BLaER1 treated with 17β-estradiol and CSF1 and Interleukin-3, amounts not matched to agents 10 nM and 100 nM (cell line): ENCODE results near the gene RFPL1.
"Not testable (repeated sequence)": the region's sequence is repeated elsewhere in the genome, so short reads cannot be mapped to it uniquely, and the experiment has no call there.

ENCODE experiments used
- H3K27ac ChIP-seq, 11 experiments: shearing (Covaris generic); formaldehyde crosslinking; 2 replicates each; pipeline ENCODE4 v1.8.1; 2022
- H3K27me3 ChIP-seq, 11 experiments: shearing (Covaris generic); formaldehyde crosslinking; 2 replicates each; pipeline ENCODE4 v1.8.1; 2022
- H3K36me3 ChIP-seq, 11 experiments: shearing (Covaris generic); formaldehyde crosslinking; 2 replicates each; pipeline ENCODE4 v1.8.1; 2022
- H3K4me1 ChIP-seq, 10 experiments: shearing (Covaris generic); formaldehyde crosslinking; 2 replicates each; pipeline ENCODE4 v1.8.1; 2022
- H3K4me2 ChIP-seq, 11 experiments: shearing (Covaris generic); formaldehyde crosslinking; 2 replicates each; pipeline ENCODE4 v1.8.1; 2022
- H3K4me3 ChIP-seq, 10 experiments: shearing (Covaris generic); formaldehyde crosslinking; 2 replicates each; pipeline ENCODE4 v1.8.1; 2022
- H3K9ac ChIP-seq, 11 experiments: shearing (Covaris generic); formaldehyde crosslinking; 2 replicates each; pipeline ENCODE4 v1.8.1; 2022
- H3K9me3 ChIP-seq, 11 experiments: shearing (Covaris generic); formaldehyde crosslinking; replicated peaks in 1 of 11; 2 replicates each; pipeline ENCODE4 v1.8.1; 2022
- H4K20me1 ChIP-seq, 11 experiments: shearing (Covaris generic); formaldehyde crosslinking; 2 replicates each; pipeline ENCODE4 v1.8.1; 2022
- Cebpa-rat ChIP-seq, 11 experiments: shearing (Covaris generic); IDR thresholded peaks; 2 replicates each; pipeline ENCODE4 v1.8.1; 2022

Gene RFPL1

GRCh38 chr22:29487426-29487986 lies 49.1 kb downstream of the RFPL1 start:
- no peak overlapping the region for H3K9ac ChIP-seq
- no peak overlapping the region for H3K4me3 ChIP-seq
- H3K27me3 ChIP-seq = no peaks in the 10 kb centered on the region
- H3K9me3 ChIP-seq = no peaks in the 10 kb centered on the region
- TF ChIP-seq Cebpa-rat (IDR thresholded peaks at IDR 0.05) = no peak
- H3K36me3 ChIP-seq = no peaks in the 10 kb centered on the region
- peak overlapping the region in 2 of 11 experiments; percentile 7 to 46; a peak in 1 of 22 replicates for H3K4me2 ChIP-seq
- no peak overlapping the region for H3K27ac ChIP-seq
- H4K20me1 ChIP-seq = peaks cover 0 to under 1% (median 0%) of the 10 kb centered on the region in 11 experiments; a peak in 1 of 22 replicates
- peaks cover 19 to 44% (median 35%) of the 10 kb centered on the region in 10 experiments for H3K4me1 ChIP-seq

- H3K9me3 ChIP-seq, H3K27me3 ChIP-seq, H3K36me3 ChIP-seq, H3K4me3 ChIP-seq, H4K20me1 ChIP-seq: not testable (repeated sequence)
- H3K27ac ChIP-seq = peak overlapping the region in 7 of 11 experiments; percentile 21 to 78 (median 60); a peak in 12 of 22 replicates
- H3K4me1 ChIP-seq = peaks cover 19 to 44% (median 33%) of the 10 kb centered on the region in 10 experiments
- H3K4me2 ChIP-seq = peak overlapping the region; percentile 54 to 77 (median 68)
- peak overlapping the region in 4 of 11 experiments; percentile 31 to 46 (median 38); a peak in 5 of 22 replicates for H3K9ac ChIP-seq
These were observed 50.9 kb downstream of the RFPL1 start for GRCh38 chr22:29489127-29489780.

- Histone ChIP-seq H4K20me1 (no peaks in the 10 kb centered on the region), H3K4me2 (peak overlapping the region in 1 of 11 experiments; percentile 60; a peak in 1 of 22 replicates), H3K9me3 (peaks cover 7 to 13% (median 11%) of the 10 kb centered on the region in 11 experiments; a peak in 17 of 22 replicates), H3K27ac (no peak overlapping the region), H3K27me3 (no peaks in the 10 kb centered on the region), H3K4me3 (no peak overlapping the region), H3K9ac (no peak overlapping the region), H3K4me1 (peaks cover 14 to 44% (median 27%) of the 10 kb centered on the region in 10 experiments), H3K36me3 (peaks cover 0 to 14% (median 10%) of the 10 kb centered on the region in 11 experiments; a peak in 13 of 22 replicates)
- TF ChIP-seq Cebpa-rat (IDR thresholded peaks at IDR 0.05) = no peak
These were observed 52.6 kb downstream of the RFPL1 start for GRCh38 chr22:29491012-29491411.
